HG03135 (cell line): ENCODE data around the gene CACNA1H.
"Not testable (repeated sequence)": the region's sequence is repeated elsewhere in the genome, so short reads cannot be mapped to it uniquely, and the experiment has no call there.

Source experiments
- ATAC-seq: cut with Tn5 transposase; IDR thresholded peaks from one replicate; pipeline ENCODE4 v1.9.1; 2021; ENCODE audit warnings: mild to moderate bottlenecking, moderate library complexity; ENCODE audit not compliant: unreplicated experiment

CACNA1H gene

DNA sequence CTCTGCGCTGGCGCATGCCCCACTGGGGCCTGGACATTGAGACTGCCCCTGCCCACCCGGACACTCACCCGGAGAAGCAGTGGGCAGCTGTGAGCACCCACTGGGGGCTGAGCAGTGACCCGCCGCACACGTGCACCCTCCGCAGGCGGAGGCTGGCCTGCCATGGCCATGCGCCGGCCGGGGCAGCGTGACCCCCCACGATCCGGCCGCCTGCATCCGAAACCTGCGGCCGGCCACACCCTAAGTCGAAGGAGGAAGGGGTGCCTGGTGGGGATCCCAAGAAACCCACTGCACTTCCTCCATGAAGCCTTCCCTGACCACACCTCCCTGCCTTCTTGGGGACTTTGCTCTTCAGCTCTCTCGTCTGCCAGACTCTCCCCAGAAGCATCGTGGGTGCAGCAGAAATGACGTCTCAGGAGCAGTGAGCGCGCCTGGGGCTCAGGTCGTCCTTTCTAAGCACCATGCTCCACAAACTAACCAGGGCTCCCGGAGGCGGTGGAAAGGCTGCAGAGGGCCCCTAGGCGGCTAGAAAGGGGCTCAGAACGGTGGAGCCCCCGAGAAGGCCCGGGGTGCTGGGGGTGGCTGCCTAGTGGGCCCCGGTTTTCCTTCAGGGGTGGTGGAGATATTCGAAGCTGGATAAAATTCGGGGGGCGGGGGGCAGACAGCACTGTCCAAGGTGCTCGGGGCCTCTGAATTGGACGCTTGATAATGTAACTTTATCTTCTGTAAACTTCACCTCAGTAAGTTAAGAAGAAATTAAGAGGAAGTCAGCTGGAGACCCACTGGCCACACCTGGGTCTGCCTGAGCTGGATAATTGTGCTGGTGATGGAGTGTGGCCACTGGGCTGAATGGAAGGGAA, 70.7 kb downstream of the CACNA1H start:
- ATAC-seq: no peak

GRCh38 chr16:1224558-1224957, 71.7 kb downstream of the CACNA1H start:
- no peak for ATAC-seq

- no peak for ATAC-seq
Observed at GRCh38 chr16:1225051-1225451, 72.1 kb downstream of the CACNA1H start, which contains the start of gene TPSG1. TPSG1 (minus strand) TSS chr16:1225268; CDS start chr16:1225252, 16 bp downstream.

GRCh38 chr16:1225728-1226311, 72.9 kb downstream of the CACNA1H start:
- ATAC-seq: not testable (repeated sequence)

- not testable (repeated sequence) for ATAC-seq
Observed at GRCh38 chr16:1226692-1227091, 73.8 kb downstream of the CACNA1H start.

GRCh38 chr16:1228227-1228626, 75.3 kb downstream of the CACNA1H start:
- ATAC-seq: not testable (repeated sequence)

- not testable (repeated sequence) for ATAC-seq
Observed at GRCh38 chr16:1229476-1229875, 76.6 kb downstream of the CACNA1H start.

GRCh38 chr16:1230084-1230470, 77.2 kb downstream of the CACNA1H start, which contains the start of gene TPSB2:
TPSB2 (minus strand) TSS chr16:1230184; CDS start chr16:1229951, 233 bp downstream.
- not testable (repeated sequence) for ATAC-seq

DNA sequence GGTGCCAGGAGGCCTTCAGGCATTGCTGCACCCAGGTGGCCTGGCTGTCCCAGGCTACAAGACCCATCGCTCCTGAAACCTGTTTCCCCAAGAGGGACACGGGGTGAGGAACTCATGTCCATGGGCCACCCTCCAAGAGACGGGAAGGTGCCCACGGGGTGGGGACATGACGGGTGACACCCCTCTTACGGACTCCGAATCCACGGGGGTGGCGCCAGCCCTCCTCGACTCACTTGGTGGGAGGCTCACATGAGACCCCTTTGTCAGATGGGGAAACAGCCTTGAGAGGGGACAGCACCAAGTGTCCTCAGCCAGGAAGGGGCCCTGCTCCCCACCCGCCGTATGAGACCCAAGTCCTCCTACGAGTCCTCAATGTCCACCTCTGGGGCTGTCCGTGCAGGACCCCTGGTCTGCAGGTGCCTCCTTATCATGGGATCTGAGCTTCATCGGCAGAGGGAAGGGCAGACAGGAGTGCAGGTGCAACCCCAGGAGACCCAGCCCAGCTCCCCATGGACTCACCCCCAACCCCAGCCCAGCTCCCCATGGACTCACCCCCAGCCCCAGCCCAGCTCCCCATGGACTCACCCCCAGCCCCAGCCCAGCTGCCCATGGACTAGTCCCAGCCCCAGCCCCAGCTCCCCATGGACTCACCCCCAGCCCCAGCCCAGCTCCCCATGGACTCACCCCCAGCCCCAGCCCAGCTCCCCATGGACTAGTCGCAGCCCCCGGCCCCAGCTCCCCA, 77.7 kb downstream of the CACNA1H start:
- not testable (repeated sequence) for ATAC-seq

- not testable (repeated sequence) for ATAC-seq
Observed at GRCh38 chr16:1231301-1231700, 78.4 kb downstream of the CACNA1H start.

DNA sequence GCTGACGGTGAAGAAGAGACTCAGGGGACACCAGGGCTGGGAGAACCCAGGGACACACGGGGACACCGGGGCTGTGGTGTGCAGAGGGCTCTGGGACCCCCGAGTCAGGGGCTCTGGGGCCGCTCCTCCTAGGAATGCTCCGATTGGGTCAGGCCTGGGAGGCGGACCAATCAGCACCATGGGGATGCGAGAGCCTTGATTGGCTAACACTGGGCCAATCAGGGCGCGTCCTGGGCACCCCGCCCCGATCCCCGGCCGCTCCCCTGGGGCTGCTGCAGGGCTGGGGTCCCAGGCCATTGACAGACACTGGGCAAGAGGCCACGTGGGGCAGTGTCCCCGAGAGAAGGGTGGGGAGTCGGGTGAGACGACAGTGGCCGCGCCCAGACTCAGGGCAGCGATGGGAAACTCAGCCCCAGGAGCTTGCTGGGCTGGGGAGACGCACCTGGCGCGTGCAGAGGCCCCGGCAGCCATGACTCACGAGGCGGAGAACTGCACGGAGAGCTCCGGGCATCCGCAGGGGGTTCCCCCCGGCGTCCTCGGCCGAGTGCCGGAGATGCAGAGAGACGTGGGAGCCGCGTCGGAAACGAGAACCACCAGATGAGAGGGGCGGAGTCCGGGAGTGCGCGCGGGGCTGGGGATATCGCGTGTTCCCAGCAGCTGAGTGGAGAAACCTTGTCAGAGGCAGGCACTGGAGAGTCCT, 79.3 kb downstream of the CACNA1H start:
- not testable (repeated sequence) for ATAC-seq

DNA sequence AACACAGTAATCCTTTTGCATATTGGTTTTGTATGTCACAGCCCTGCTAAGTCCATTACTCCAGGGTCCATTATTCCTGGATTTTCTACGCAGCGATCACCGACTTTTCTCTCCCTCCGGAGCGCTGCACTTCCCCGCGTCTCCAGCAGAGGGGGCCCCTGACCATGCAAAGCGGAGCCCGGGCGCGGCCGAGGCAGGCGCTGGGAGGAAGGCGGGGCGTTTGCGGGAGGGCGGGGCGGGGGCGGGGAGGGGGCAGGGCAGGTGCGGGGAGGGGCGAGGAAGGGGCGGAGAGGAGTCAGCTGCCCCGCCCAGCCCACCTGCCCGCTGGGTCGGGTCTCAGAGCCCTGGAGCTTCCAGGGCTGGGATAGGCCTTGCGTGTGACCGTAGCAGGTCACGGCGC, 83.8 kb downstream of the CACNA1H start:
- ATAC-seq: not testable (repeated sequence)

DNA sequence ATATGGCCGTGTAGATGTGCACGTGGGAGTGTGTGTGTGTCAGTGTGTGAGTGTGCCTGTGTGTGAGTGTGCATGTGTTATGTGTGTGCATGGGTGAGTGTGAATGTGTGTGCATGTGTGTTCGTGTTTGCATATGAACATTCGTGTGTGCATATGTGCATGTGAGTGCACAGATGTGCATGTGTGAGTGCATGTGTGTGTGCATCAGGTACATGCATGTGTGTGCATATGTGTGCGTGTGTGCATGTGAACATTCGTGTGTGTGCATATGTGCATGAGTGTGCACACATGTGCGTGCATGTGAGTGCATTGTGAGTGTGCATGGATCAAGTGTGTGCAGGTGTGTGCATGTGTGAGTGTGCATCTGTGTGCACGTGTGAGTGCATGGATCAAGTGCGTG, 85.1 kb downstream of the CACNA1H start:
- no peak for ATAC-seq

DNA sequence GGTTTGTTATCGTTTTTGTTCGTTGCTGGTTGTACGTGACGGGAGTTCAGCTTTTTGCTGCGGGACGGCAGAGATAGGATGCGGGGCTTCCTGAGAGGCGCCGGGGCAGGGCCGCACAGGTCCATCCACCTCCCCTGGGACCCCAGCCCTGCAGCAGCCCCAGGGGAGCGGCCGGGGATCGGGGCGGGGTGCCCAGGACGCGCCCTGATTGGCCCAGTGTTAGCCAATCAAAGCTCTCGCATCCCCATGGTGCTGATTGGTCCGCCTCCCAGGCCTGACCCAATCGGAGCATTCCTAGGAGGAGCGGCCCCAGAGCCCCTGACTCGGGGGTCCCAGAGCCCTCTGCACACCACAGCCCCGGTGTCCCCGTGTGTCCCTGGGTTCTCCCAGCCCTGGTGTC, 86.0 kb downstream of the CACNA1H start:
- ATAC-seq: not testable (repeated sequence)

- not testable (repeated sequence) for ATAC-seq
Observed at GRCh38 chr16:1239575-1239974, 86.7 kb downstream of the CACNA1H start.

- not testable (repeated sequence) for ATAC-seq
Observed at GRCh38 chr16:1240436-1240835, 87.5 kb downstream of the CACNA1H start, which contains the start of gene TPSAB1. TPSAB1 (plus strand) TSS chr16:1240705; CDS start chr16:1240939, 234 bp downstream.

- ATAC-seq: not testable (repeated sequence)
Observed at GRCh38 chr16:1241081-1241480, 88.2 kb downstream of the CACNA1H start.

DNA sequence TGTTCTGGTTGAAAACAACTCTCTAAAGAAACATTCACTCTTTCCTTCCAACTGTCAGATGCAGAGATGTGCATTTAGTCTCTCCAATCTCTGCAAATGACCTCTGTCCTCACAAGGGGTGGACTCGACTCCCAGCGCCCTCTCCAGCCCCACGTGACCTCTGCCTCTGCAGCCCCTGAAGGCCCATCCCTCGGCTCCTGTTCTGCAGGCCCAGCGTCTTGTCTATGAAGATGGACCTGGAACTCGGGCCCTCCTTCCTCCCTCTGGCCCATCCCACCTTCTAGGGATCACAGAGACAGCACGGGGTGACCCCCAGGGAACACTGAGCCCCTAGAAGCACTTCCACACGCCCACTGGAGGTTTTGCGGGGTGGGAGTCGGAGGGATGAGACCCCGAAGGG, 90.5 kb downstream of the CACNA1H start:
- not testable (repeated sequence) for ATAC-seq

GRCh38 chr16:1243907-1244850, 91.3 kb downstream of the CACNA1H start:
- not testable (repeated sequence) for ATAC-seq
